ENCODE data around the gene CROCC2. TPM values are rescaled to one million over a fixed set of nuclear protein-coding genes. Genes with fewer than 3 reads are reported as not detected.

The CROCC2 gene
- total and polyA plus RNA-seq, 2 of the 13 experiments (the other 11 are each of a cell fraction or from before 2014, with no cell fraction given): not detected

GRCh38 chr2:240983996-240984498, 77.9 kb downstream of the CROCC2 start (continued):
- TF ChIP-seq, protein P1, sequence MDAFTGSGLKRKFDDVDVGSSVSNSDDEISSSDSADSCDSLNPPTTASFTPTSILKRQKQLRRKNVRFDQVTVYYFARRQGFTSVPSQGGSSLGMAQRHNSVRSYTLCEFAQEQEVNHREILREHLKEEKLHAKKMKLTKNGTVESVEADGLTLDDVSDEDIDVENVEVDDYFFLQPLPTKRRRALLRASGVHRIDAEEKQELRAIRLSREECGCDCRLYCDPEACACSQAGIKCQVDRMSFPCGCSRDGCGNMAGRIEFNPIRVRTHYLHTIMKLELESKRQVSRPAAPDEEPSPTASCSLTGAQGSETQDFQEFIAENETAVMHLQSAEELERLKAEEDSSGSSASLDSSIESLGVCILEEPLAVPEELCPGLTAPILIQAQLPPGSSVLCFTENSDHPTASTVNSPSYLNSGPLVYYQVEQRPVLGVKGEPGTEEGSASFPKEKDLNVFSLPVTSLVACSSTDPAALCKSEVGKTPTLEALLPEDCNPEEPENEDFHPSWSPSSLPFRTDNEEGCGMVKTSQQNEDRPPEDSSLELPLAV (CRISPR knock-in tag; conservative IDR thresholded peaks at IDR 0.05; ENCODE audit: low read depth): no peak
- TF ChIP-seq ZNF143 (CRISPR knock-in tag; IDR thresholded peaks at IDR 0.05) (no peak), YEATS2 (CRISPR knock-in tag; IDR thresholded peaks at IDR 0.05; ENCODE audit: borderline replicate concordance) (no peak), ZNF670 (CRISPR knock-in tag; IDR thresholded peaks at IDR 0.05; ENCODE audit: borderline replicate concordance) (no peak)

GRCh38 chr2:240985881-240986786, 80.0 kb downstream of the CROCC2 start:
- no peaks in the 10 kb centered on the region for H3K79me2 ChIP-seq (ENCODE audit: insufficient read depth, low read length)
- H3K4me1 ChIP-seq (ENCODE audit: insufficient read depth, low read length): peaks cover 44% of the 10 kb centered on the region
- H4K20me1 ChIP-seq (ENCODE audit: insufficient read depth, low read length): no peaks in the 10 kb centered on the region
- DNase-seq (ENCODE audit: low spot score): no peak
- CTCF ChIA-PET (ENCODE audit: low intra/inter-chr PET ratio, low total read pairs): no interaction called here
- H3K4me2 ChIP-seq (ENCODE audit: low read depth, low read length): peak overlapping the region; percentile 57; the same call in 1 of the 2 replicates
- in situ Hi-C loops (cut with HindIII; ENCODE audit: extremely low pct_ligation_motif_present, low pct_unique_long_range_greater_than_20kb): loop anchor here (5.0 kb wide), 1 partner anchor 69 kb away; no protein-coding TSS in a partner anchor
- POLR2A ChIA-PET: interaction anchor here (1.0 to 2.0 kb wide), 3 partner anchors 20 to 129 kb away, joined by 3 to 6 read pairs (median 5); no protein-coding TSS in a partner anchor
- 19% methylated on average over 15 of the region's 20 CpGs for WGBS (ENCODE audit: low lambda C conversion rate)
- H3K9ac ChIP-seq (ENCODE audit: insufficient read depth, low read depth, low read length): no peak overlapping the region
- no peak overlapping the region for H2AFZ ChIP-seq (ENCODE audit: low read length)
- H3K27me3 ChIP-seq (ENCODE audit: control insufficient read depth in 1 of 2, insufficient read depth in 2 of 2, low read length in 2 of 2): peaks cover 14 to 56% of the 10 kb centered on the region in 2 experiments; a peak in 3 of 5 replicates
- H3K36me3 ChIP-seq (replicated peaks in 1 of 2; ENCODE audit: control insufficient read depth in 1 of 2, insufficient read depth in 2 of 2, low read length in 2 of 2): no peaks in the 10 kb centered on the region
- H3K27ac ChIP-seq (ENCODE audit: extremely low read length, insufficient read depth, low read length): no peak overlapping the region
- no peak for FAIRE-seq
- BruUV-seq (replicated peaks): no TSS peak
- H3K4me3 ChIP-seq (replicated peaks in 1 of 3; ENCODE audit: insufficient read depth in 1 of 3, low read depth in 2 of 3, low read length in 3 of 3): peak overlapping the region in 1 of 3 experiments; percentile 29; a peak in 1 of 6 replicates
- ATAC-seq: peak; percentile 5; the same call in 2 of the 3 replicates
- no peaks in the 10 kb centered on the region for H3K9me3 ChIP-seq (ENCODE audit: low read length)
- intact Hi-C loops (cut with micrococcal nuclease; ENCODE audit: unreplicated experiment): loop anchor here (10.0 kb wide), 1 partner anchor 1781 kb away; no protein-coding TSS in a partner anchor
- TF ChIP-seq TCF7L2 (IDR thresholded peaks at IDR 0.05; ENCODE audit: low read depth, low read length): no peak
- TF ChIP-seq SMAD1 (CRISPR knock-in tag; IDR thresholded peaks at IDR 0.05; ENCODE audit: borderline replicate concordance, low read depth): no peak
- 0 out of 2 replicates have a peak, but pooled peaks have one; percentile 29 for TF ChIP-seq NR2F6 (IDR thresholded peaks at IDR 0.05)
- TF ChIP-seq NR2F6 (CRISPR knock-in tag; IDR thresholded peaks at IDR 0.05): peak; percentile 46; the same call in 1 of the 2 replicates
- TF ChIP-seq HNRNPLL (IDR thresholded peaks at IDR 0.05; ENCODE audit: low read depth, low read length, poor library complexity, severe bottlenecking): peak; percentile 11
- TF ChIP-seq ZNF549 (CRISPR knock-in tag; IDR thresholded peaks at IDR 0.05): no peak
- TF ChIP-seq, protein P2, sequence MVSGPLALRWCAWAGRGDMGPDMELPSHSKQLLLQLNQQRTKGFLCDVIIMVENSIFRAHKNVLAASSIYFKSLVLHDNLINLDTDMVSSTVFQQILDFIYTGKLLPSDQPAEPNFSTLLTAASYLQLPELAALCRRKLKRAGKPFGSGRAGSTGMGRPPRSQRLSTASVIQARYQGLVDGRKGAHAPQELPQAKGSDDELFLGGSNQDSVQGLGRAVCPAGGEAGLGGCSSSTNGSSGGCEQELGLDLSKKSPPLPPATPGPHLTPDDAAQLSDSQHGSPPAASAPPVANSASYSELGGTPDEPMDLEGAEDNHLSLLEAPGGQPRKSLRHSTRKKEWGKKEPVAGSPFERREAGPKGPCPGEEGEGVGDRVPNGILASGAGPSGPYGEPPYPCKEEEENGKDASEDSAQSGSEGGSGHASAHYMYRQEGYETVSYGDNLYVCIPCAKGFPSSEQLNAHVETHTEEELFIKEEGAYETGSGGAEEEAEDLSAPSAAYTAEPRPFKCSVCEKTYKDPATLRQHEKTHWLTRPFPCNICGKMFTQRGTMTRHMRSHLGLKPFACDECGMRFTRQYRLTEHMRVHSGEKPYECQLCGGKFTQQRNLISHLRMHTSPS (CRISPR knock-in tag; IDR thresholded peaks at IDR 0.05; ENCODE audit: low read depth): 0 out of 2 replicates have a peak, but pooled peaks have one; percentile 53
- TF ChIP-seq MTA3 (CRISPR knock-in tag; IDR thresholded peaks at IDR 0.05): no peak
- no peak for TF ChIP-seq NFIB (CRISPR knock-in tag; IDR thresholded peaks at IDR 0.05; ENCODE audit: borderline replicate concordance)
- peak; percentile 88 for TF ChIP-seq ZSCAN25 (CRISPR knock-in tag; IDR thresholded peaks at IDR 0.05)
- TF ChIP-seq GTF3A (CRISPR knock-in tag; conservative IDR thresholded peaks at IDR 0.05): no peak
- TF ChIP-seq NR2F2 (IDR thresholded peaks at IDR 0.05; ENCODE audit: borderline replicate concordance, low read depth): peak; percentile 57; the same call in 1 of the 2 replicates
- 0 out of 2 replicates have a peak, but pooled peaks have one; percentile 16 for TF ChIP-seq KDM5B (CRISPR knock-in tag; IDR thresholded peaks at IDR 0.05; ENCODE audit: borderline replicate concordance)
- no peak for TF ChIP-seq ZNF878 (CRISPR knock-in tag; IDR thresholded peaks at IDR 0.05)
- TF ChIP-seq IRF2 (CRISPR knock-in tag; IDR thresholded peaks at IDR 0.05): no peak

Data from HepG2 (cell line).